ENCODE results near the gene DCTPP1.
"Not testable (repeated sequence)": the region's sequence is repeated elsewhere in the genome, so short reads cannot be mapped to it uniquely, and the experiment has no call there.

The DCTPP1 gene

GRCh38 chr16:30470170-30470512 lies 40.3 kb upstream of the DCTPP1 start:
- no peaks in the 10 kb centered on the region for H3K36me3 ChIP-seq (ENCODE audit: control insufficient read depth, insufficient read depth, low read length)
- no peak overlapping the region for H3K27ac ChIP-seq (ENCODE audit: insufficient read depth, low read depth, low read length, poor library complexity, severe bottlenecking)
- no peaks in the 10 kb centered on the region for H3K27me3 ChIP-seq (ENCODE audit: control insufficient read depth, insufficient read depth, low read length, poor library complexity, severe bottlenecking)
- H3K9me3 ChIP-seq (ENCODE audit: control insufficient read depth, low read length) = no peaks in the 10 kb centered on the region
- WGBS, 2 experiments = 89% methylated on average over 3 of the region's 3 CpGs
- no peak overlapping the region for H3K4me3 ChIP-seq (ENCODE audit: insufficient read depth, low read depth, low read length)
- no peaks in the 10 kb centered on the region for H3K4me1 ChIP-seq (ENCODE audit: control insufficient read depth, insufficient read depth, low read length)

GRCh38 chr16:30464078-30464477 lies 34.2 kb upstream of the DCTPP1 start:
- no peaks in the 10 kb centered on the region for H3K27me3 ChIP-seq (ENCODE audit: control insufficient read depth, insufficient read depth, low read length, poor library complexity, severe bottlenecking)
- H3K4me3 ChIP-seq (ENCODE audit: insufficient read depth, low read depth, low read length) = no peak overlapping the region
- 92 to 94% methylated on average over 7 of the region's 7 CpGs for WGBS, 2 experiments
- H3K4me1 ChIP-seq (ENCODE audit: control insufficient read depth, insufficient read depth, low read length) = no peaks in the 10 kb centered on the region
- H3K27ac ChIP-seq (ENCODE audit: insufficient read depth, low read depth, low read length, poor library complexity, severe bottlenecking) = no peak overlapping the region
- no peaks in the 10 kb centered on the region for H3K36me3 ChIP-seq (ENCODE audit: control insufficient read depth, insufficient read depth, low read length)
- H3K9me3 ChIP-seq (ENCODE audit: control insufficient read depth, low read length) = no peaks in the 10 kb centered on the region

- H3K27ac ChIP-seq (ENCODE audit: insufficient read depth, low read depth, low read length, poor library complexity, severe bottlenecking); H3K4me1 ChIP-seq (ENCODE audit: control insufficient read depth, insufficient read depth, low read length); H3K4me3 ChIP-seq (ENCODE audit: insufficient read depth, low read depth, low read length); H3K9me3 ChIP-seq (ENCODE audit: control insufficient read depth, low read length); H3K27me3 ChIP-seq (ENCODE audit: control insufficient read depth, insufficient read depth, low read length, poor library complexity, severe bottlenecking); H3K36me3 ChIP-seq (ENCODE audit: control insufficient read depth, insufficient read depth, low read length): not testable (repeated sequence)
- 87 to 94% methylated on average over 5 of the region's 5 CpGs for WGBS, 2 experiments
These were observed 31.6 kb upstream of the DCTPP1 start for GRCh38 chr16:30461426-30461825.

GRCh38 chr16:30459456-30459855 lies 29.6 kb upstream of the DCTPP1 start:
- Histone ChIP-seq H3K27me3 (ENCODE audit: control insufficient read depth, insufficient read depth, low read length, poor library complexity, severe bottlenecking) (no peaks in the 10 kb centered on the region), H3K4me1 (ENCODE audit: control insufficient read depth, insufficient read depth, low read length) (no peaks in the 10 kb centered on the region), H3K4me3 (ENCODE audit: insufficient read depth, low read depth, low read length) (no peak overlapping the region), H3K27ac (ENCODE audit: insufficient read depth, low read depth, low read length, poor library complexity, severe bottlenecking) (no peak overlapping the region), H3K9me3 (ENCODE audit: control insufficient read depth, low read length) (no peaks in the 10 kb centered on the region), H3K36me3 (ENCODE audit: control insufficient read depth, insufficient read depth, low read length) (no peaks in the 10 kb centered on the region)
- WGBS, 2 experiments = 91 to 92% methylated on average over 11 of the region's 11 CpGs

GRCh38 chr16:30458561-30459394 lies 28.9 kb upstream of the DCTPP1 start:
- WGBS, 2 experiments = 90 to 92% methylated on average over 22 of the region's 22 CpGs
- H3K4me1 ChIP-seq (ENCODE audit: control insufficient read depth, insufficient read depth, low read length) = no peaks in the 10 kb centered on the region

GRCh38 chr16:30457743-30458560 lies 28.1 kb upstream of the DCTPP1 start:
- H3K27me3 ChIP-seq (ENCODE audit: control insufficient read depth, insufficient read depth, low read length, poor library complexity, severe bottlenecking) = no peaks in the 10 kb centered on the region
- H3K4me3 ChIP-seq (ENCODE audit: insufficient read depth, low read depth, low read length) = no peak overlapping the region
- H3K36me3 ChIP-seq (ENCODE audit: control insufficient read depth, insufficient read depth, low read length) = no peaks in the 10 kb centered on the region
- no peaks in the 10 kb centered on the region for H3K9me3 ChIP-seq (ENCODE audit: control insufficient read depth, low read length)
- H3K27ac ChIP-seq (ENCODE audit: insufficient read depth, low read depth, low read length, poor library complexity, severe bottlenecking) = no peak overlapping the region
- no peaks in the 10 kb centered on the region for H3K4me1 ChIP-seq (ENCODE audit: control insufficient read depth, insufficient read depth, low read length)
- 91% methylated on average over 16 of the region's 16 CpGs for WGBS, 2 experiments

More at GRCh38 chr16:30458561-30459394, 28.9 kb upstream of the DCTPP1 start:
- no peaks in the 10 kb centered on the region for H3K27me3 ChIP-seq (ENCODE audit: control insufficient read depth, insufficient read depth, low read length, poor library complexity, severe bottlenecking)
- H3K4me3 ChIP-seq (ENCODE audit: insufficient read depth, low read depth, low read length) = no peak overlapping the region
- no peaks in the 10 kb centered on the region for H3K36me3 ChIP-seq (ENCODE audit: control insufficient read depth, insufficient read depth, low read length)
- H3K9me3 ChIP-seq (ENCODE audit: control insufficient read depth, low read length) = no peaks in the 10 kb centered on the region
- no peak overlapping the region for H3K27ac ChIP-seq (ENCODE audit: insufficient read depth, low read depth, low read length, poor library complexity, severe bottlenecking)

GRCh38 chr16:30457256-30457655 lies 27.4 kb upstream of the DCTPP1 start:
- Histone ChIP-seq H3K9me3 (ENCODE audit: control insufficient read depth, low read length) (no peaks in the 10 kb centered on the region), H3K4me3 (ENCODE audit: insufficient read depth, low read depth, low read length) (no peak overlapping the region), H3K36me3 (ENCODE audit: control insufficient read depth, insufficient read depth, low read length) (no peaks in the 10 kb centered on the region), H3K27me3 (ENCODE audit: control insufficient read depth, insufficient read depth, low read length, poor library complexity, severe bottlenecking) (no peaks in the 10 kb centered on the region), H3K4me1 (ENCODE audit: control insufficient read depth, insufficient read depth, low read length) (no peaks in the 10 kb centered on the region), H3K27ac (ENCODE audit: insufficient read depth, low read depth, low read length, poor library complexity, severe bottlenecking) (no peak overlapping the region)
- WGBS, 2 experiments = 86 to 94% methylated on average over 1 of the region's 1 CpG

GRCh38 chr16:30456302-30456701 lies 26.5 kb upstream of the DCTPP1 start:
- Histone ChIP-seq H3K27me3 (ENCODE audit: control insufficient read depth, insufficient read depth, low read length, poor library complexity, severe bottlenecking) (no peaks in the 10 kb centered on the region), H3K36me3 (ENCODE audit: control insufficient read depth, insufficient read depth, low read length) (no peaks in the 10 kb centered on the region), H3K4me3 (ENCODE audit: insufficient read depth, low read depth, low read length) (no peak overlapping the region), H3K27ac (ENCODE audit: insufficient read depth, low read depth, low read length, poor library complexity, severe bottlenecking) (no peak overlapping the region), H3K4me1 (ENCODE audit: control insufficient read depth, insufficient read depth, low read length) (no peaks in the 10 kb centered on the region), H3K9me3 (ENCODE audit: control insufficient read depth, low read length) (no peaks in the 10 kb centered on the region)
- 82% methylated on average over 1 of the region's 1 CpG; no CpG with 5 or more reads in 1 of the 2 experiments for WGBS, 2 experiments

GRCh38 chr16:30452709-30453580 lies 23.1 kb upstream of the DCTPP1 start:
- 87 to 93% methylated on average over 17 to 20 of the region's 20 CpGs for WGBS, 2 experiments
- not testable (repeated sequence) for H3K4me3 ChIP-seq (ENCODE audit: insufficient read depth, low read depth, low read length); H3K27ac ChIP-seq (ENCODE audit: insufficient read depth, low read depth, low read length, poor library complexity, severe bottlenecking)

GRCh38 chr16:30449116-30449435 lies 19.2 kb upstream of the DCTPP1 start:
- WGBS, 2 experiments = 88 to 90% methylated on average over 3 of the region's 3 CpGs
- Histone ChIP-seq H3K27ac (ENCODE audit: insufficient read depth, low read depth, low read length, poor library complexity, severe bottlenecking) (no peak overlapping the region), H3K9me3 (ENCODE audit: control insufficient read depth, low read length) (no peaks in the 10 kb centered on the region), H3K36me3 (ENCODE audit: control insufficient read depth, insufficient read depth, low read length) (peaks cover 3% of the 10 kb centered on the region), H3K4me1 (ENCODE audit: control insufficient read depth, insufficient read depth, low read length) (peaks cover 7% of the 10 kb centered on the region), H3K27me3 (ENCODE audit: control insufficient read depth, insufficient read depth, low read length, poor library complexity, severe bottlenecking) (no peaks in the 10 kb centered on the region), H3K4me3 (ENCODE audit: insufficient read depth, low read depth, low read length) (no peak overlapping the region)

More at GRCh38 chr16:30452709-30453580, 23.1 kb upstream of the DCTPP1 start:
- not testable (repeated sequence) for H3K27me3 ChIP-seq (ENCODE audit: control insufficient read depth, insufficient read depth, low read length, poor library complexity, severe bottlenecking); H3K36me3 ChIP-seq (ENCODE audit: control insufficient read depth, insufficient read depth, low read length); H3K9me3 ChIP-seq (ENCODE audit: control insufficient read depth, low read length); H3K4me1 ChIP-seq (ENCODE audit: control insufficient read depth, insufficient read depth, low read length)

Measured in ectodermal cell (in vitro differentiated cells).